Measurements from ENCODE around the gene STXBP3. TPM values are rescaled to one million over a fixed set of nuclear protein-coding genes. Genes with fewer than 3 reads are reported as not detected.

The STXBP3 gene
- total RNA-seq, 2 donors from 2014 or later: 56.4 to 61.8 TPM

GRCh38 chr1:108716437-108717230 is 29.8 kb upstream of the STXBP3 start:
- DNase-seq (no peak), ATAC-seq (no peak)
- H3K4me1 Mint-ChIP-seq: no peaks in the 10 kb centered on the region
- peaks cover 27% of the 10 kb centered on the region for H3K27me3 Mint-ChIP-seq
- H3K36me3 Mint-ChIP-seq (ENCODE audit: low read depth): no peaks in the 10 kb centered on the region
- no peak overlapping the region for H3K27ac Mint-ChIP-seq
- no peaks in the 10 kb centered on the region for H3K9me3 ChIP-seq (ENCODE audit: control insufficient read depth, low read length, poor library complexity, severe bottlenecking)
- no peak overlapping the region for H3K4me3 Mint-ChIP-seq

- H3K36me3 Mint-ChIP-seq (ENCODE audit: low read depth): no peaks in the 10 kb centered on the region
- H3K27ac Mint-ChIP-seq: no peak overlapping the region
- no peaks in the 10 kb centered on the region for H3K4me1 Mint-ChIP-seq
- H3K4me3 Mint-ChIP-seq: no peak overlapping the region
- no peak for DNase-seq
- peaks cover 27% of the 10 kb centered on the region for H3K27me3 Mint-ChIP-seq
- no peak for ATAC-seq
- no peaks in the 10 kb centered on the region for H3K9me3 ChIP-seq (ENCODE audit: control insufficient read depth, low read length, poor library complexity, severe bottlenecking)
Observed at GRCh38 chr1:108717774-108718316, 28.6 kb upstream of the STXBP3 start.

GRCh38 chr1:108718927-108719655 is 27.4 kb upstream of the STXBP3 start:
- Mint-ChIP-seq H3K27ac (no peak overlapping the region), H3K27me3 (peaks cover 27% of the 10 kb centered on the region), H3K36me3 (ENCODE audit: low read depth) (no peaks in the 10 kb centered on the region), H3K4me1 (no peaks in the 10 kb centered on the region), H3K4me3 (no peak overlapping the region)
- ATAC-seq: no peak
- no peaks in the 10 kb centered on the region for H3K9me3 ChIP-seq (ENCODE audit: control insufficient read depth, low read length, poor library complexity, severe bottlenecking)
- no peak for DNase-seq

GRCh38 chr1:108719656-108720435 is 26.6 kb upstream of the STXBP3 start:
- H3K4me3 Mint-ChIP-seq: no peak overlapping the region
- DNase-seq (no peak), ATAC-seq (no peak)
- H3K4me1 Mint-ChIP-seq: no peaks in the 10 kb centered on the region
- no peak overlapping the region for H3K27ac Mint-ChIP-seq
- H3K36me3 Mint-ChIP-seq (ENCODE audit: low read depth): no peaks in the 10 kb centered on the region
- peaks cover 24% of the 10 kb centered on the region for H3K27me3 Mint-ChIP-seq
- H3K9me3 ChIP-seq (ENCODE audit: control insufficient read depth, low read length, poor library complexity, severe bottlenecking): no peaks in the 10 kb centered on the region

GRCh38 chr1:108722292-108722691 is 24.2 kb upstream of the STXBP3 start:
- H3K9me3 ChIP-seq (ENCODE audit: control insufficient read depth, low read length, poor library complexity, severe bottlenecking): no peaks in the 10 kb centered on the region
- DNase-seq (no peak), ATAC-seq (no peak)
- Mint-ChIP-seq H3K27me3 (peaks cover 11% of the 10 kb centered on the region), H3K4me1 (no peaks in the 10 kb centered on the region), H3K27ac (no peak overlapping the region), H3K36me3 (ENCODE audit: low read depth) (no peaks in the 10 kb centered on the region), H3K4me3 (no peak overlapping the region)

- DNase-seq (no peak), ATAC-seq (no peak)
- H3K27ac Mint-ChIP-seq: no peak overlapping the region
- no peaks in the 10 kb centered on the region for H3K9me3 ChIP-seq (ENCODE audit: control insufficient read depth, low read length, poor library complexity, severe bottlenecking)
- H3K4me1 Mint-ChIP-seq: no peaks in the 10 kb centered on the region
- H3K27me3 Mint-ChIP-seq: peaks cover 25% of the 10 kb centered on the region
- peaks cover 2% of the 10 kb centered on the region for H3K36me3 Mint-ChIP-seq (ENCODE audit: low read depth)
- no peak overlapping the region for H3K4me3 Mint-ChIP-seq
Observed at GRCh38 chr1:108725906-108726305, 20.6 kb upstream of the STXBP3 start.

GRCh38 chr1:108728327-108728923 is 18.0 kb upstream of the STXBP3 start:
- Mint-ChIP-seq H3K4me1 (no peaks in the 10 kb centered on the region), H3K36me3 (ENCODE audit: low read depth) (peaks cover 4% of the 10 kb centered on the region), H3K4me3 (no peak overlapping the region), H3K27me3 (peaks cover 34% of the 10 kb centered on the region), H3K27ac (no peak overlapping the region)
- no peaks in the 10 kb centered on the region for H3K9me3 ChIP-seq (ENCODE audit: control insufficient read depth, low read length, poor library complexity, severe bottlenecking)
- ATAC-seq (no peak), DNase-seq (no peak)

GRCh38 chr1:108729481-108729880 is 17.0 kb upstream of the STXBP3 start:
- Mint-ChIP-seq H3K27ac (no peak overlapping the region), H3K27me3 (peaks cover 34% of the 10 kb centered on the region), H3K4me1 (no peaks in the 10 kb centered on the region), H3K4me3 (no peak overlapping the region), H3K36me3 (ENCODE audit: low read depth) (peaks cover 4% of the 10 kb centered on the region)
- no peaks in the 10 kb centered on the region for H3K9me3 ChIP-seq (ENCODE audit: control insufficient read depth, low read length, poor library complexity, severe bottlenecking)
- ATAC-seq: no peak
- no peak for DNase-seq

GRCh38 chr1:108732398-108732797 is 14.1 kb upstream of the STXBP3 start:
- ATAC-seq (no peak), DNase-seq (no peak)
- H3K4me1 Mint-ChIP-seq: no peaks in the 10 kb centered on the region
- no peaks in the 10 kb centered on the region for H3K9me3 ChIP-seq (ENCODE audit: control insufficient read depth, low read length, poor library complexity, severe bottlenecking)
- no peak overlapping the region for H3K4me3 Mint-ChIP-seq
- H3K27me3 Mint-ChIP-seq: peaks cover 49% of the 10 kb centered on the region
- no peak overlapping the region for H3K27ac Mint-ChIP-seq
- H3K36me3 Mint-ChIP-seq (ENCODE audit: low read depth): peaks cover 9% of the 10 kb centered on the region

GRCh38 chr1:108734171-108734865 is 12.2 kb upstream of the STXBP3 start:
- ATAC-seq: no peak
- no peak overlapping the region for H3K27ac Mint-ChIP-seq
- no peak for DNase-seq
- no peaks in the 10 kb centered on the region for H3K4me1 Mint-ChIP-seq
- H3K9me3 ChIP-seq (ENCODE audit: control insufficient read depth, low read length, poor library complexity, severe bottlenecking): no peaks in the 10 kb centered on the region
- H3K36me3 Mint-ChIP-seq (ENCODE audit: low read depth): peaks cover 7% of the 10 kb centered on the region
- no peak overlapping the region for H3K4me3 Mint-ChIP-seq
- peaks cover 32% of the 10 kb centered on the region for H3K27me3 Mint-ChIP-seq

- no peaks in the 10 kb centered on the region for H3K9me3 ChIP-seq (ENCODE audit: control insufficient read depth, low read length, poor library complexity, severe bottlenecking)
- Mint-ChIP-seq H3K4me3 (no peak overlapping the region), H3K36me3 (ENCODE audit: low read depth) (peaks cover 7% of the 10 kb centered on the region), H3K4me1 (peaks cover 10% of the 10 kb centered on the region), H3K27me3 (peaks cover 13% of the 10 kb centered on the region), H3K27ac (no peak overlapping the region)
- no peak for DNase-seq
- no peak for ATAC-seq
Observed at GRCh38 chr1:108742253-108742652, 4.2 kb upstream of the STXBP3 start.

GRCh38 chr1:108745980-108746381 is 493 bp upstream of the STXBP3 start:
- Mint-ChIP-seq H3K4me1 (peaks cover 32% of the 10 kb centered on the region), H3K27me3 (peaks cover 13% of the 10 kb centered on the region), H3K36me3 (ENCODE audit: low read depth) (peaks cover 16% of the 10 kb centered on the region), H3K27ac (peak overlapping the region; percentile 98), H3K4me3 (peak overlapping the region; percentile 100)
- H3K9me3 ChIP-seq (ENCODE audit: control insufficient read depth, low read length, poor library complexity, severe bottlenecking): no peaks in the 10 kb centered on the region
- no peak for ATAC-seq
- no peak for DNase-seq

All from T-helper 17 cell (primary cell).